ENCODE data around the gene SAMD9L. TPM values are rescaled to one million over a fixed set of nuclear protein-coding genes. Genes with fewer than 3 reads are reported as not detected.

Gene SAMD9L
- total RNA-seq, 1 experiment from 2014 or later, result not detected

DNA sequence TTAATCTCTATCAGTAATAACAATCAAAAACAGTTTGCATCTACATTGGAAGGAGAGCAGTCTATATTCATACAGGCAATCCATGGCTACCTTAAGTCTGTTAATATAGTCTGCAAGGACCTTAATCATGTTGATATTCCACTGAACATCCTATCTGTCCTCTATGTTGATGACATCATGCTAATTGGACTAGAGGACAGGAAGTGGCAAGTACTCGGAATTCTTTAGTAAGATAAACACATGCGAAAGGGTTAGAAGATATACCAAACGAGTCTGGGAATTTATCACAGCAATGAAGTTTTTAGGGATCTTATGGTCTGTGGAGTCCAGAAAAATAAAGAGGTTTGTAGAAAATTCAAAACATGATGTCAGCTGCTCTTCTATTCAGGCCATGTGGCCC is 11.3 kb upstream of the SAMD9L start:
- H3K27ac Mint-ChIP-seq (ENCODE audit: unreplicated experiment), result no peak overlapping the region
- H3K36me3 Mint-ChIP-seq (ENCODE audit: insufficient read depth, unreplicated experiment), result no peaks in the 10 kb centered on the region
- no peak overlapping the region for H3K4me3 Mint-ChIP-seq (ENCODE audit: unreplicated experiment)
- H3K9me3 Mint-ChIP-seq (ENCODE audit: unreplicated experiment), result peaks cover 11% of the 10 kb centered on the region
- H3K27me3 ChIP-seq (replicated peaks; ENCODE audit: control insufficient read depth, insufficient read depth, low read length), result no peaks in the 10 kb centered on the region
- intact Hi-C loops (cut with micrococcal nuclease; ENCODE audit: unreplicated experiment), result no loop called here
- POLR2A ChIA-PET, result no interaction called here
- TF ChIP-seq, protein P1, sequence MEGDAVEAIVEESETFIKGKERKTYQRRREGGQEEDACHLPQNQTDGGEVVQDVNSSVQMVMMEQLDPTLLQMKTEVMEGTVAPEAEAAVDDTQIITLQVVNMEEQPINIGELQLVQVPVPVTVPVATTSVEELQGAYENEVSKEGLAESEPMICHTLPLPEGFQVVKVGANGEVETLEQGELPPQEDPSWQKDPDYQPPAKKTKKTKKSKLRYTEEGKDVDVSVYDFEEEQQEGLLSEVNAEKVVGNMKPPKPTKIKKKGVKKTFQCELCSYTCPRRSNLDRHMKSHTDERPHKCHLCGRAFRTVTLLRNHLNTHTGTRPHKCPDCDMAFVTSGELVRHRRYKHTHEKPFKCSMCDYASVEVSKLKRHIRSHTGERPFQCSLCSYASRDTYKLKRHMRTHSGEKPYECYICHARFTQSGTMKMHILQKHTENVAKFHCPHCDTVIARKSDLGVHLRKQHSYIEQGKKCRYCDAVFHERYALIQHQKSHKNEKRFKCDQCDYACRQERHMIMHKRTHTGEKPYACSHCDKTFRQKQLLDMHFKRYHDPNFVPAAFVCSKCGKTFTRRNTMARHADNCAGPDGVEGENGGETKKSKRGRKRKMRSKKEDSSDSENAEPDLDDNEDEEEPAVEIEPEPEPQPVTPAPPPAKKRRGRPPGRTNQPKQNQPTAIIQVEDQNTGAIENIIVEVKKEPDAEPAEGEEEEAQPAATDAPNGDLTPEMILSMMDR (IDR thresholded peaks at IDR 0.05; ENCODE audit: insufficient read depth in 1 of 2, low read depth in 1 of 2, low read length in 1 of 2, severe bottlenecking in 1 of 2, unreplicated experiment in 1 of 2), result no peak
- CTCF ChIA-PET, result no interaction called here
- H3K27me3 Mint-ChIP-seq (ENCODE audit: insufficient read depth, unreplicated experiment), result no peaks in the 10 kb centered on the region
- H3K9me3 ChIP-seq, result peaks cover 10% of the 10 kb centered on the region; the same call in 1 of the 2 replicates
- no TSS peak for BruUV-seq (replicated peaks)
- H3K4me1 Mint-ChIP-seq (ENCODE audit: low read depth, unreplicated experiment), result peaks cover 14% of the 10 kb centered on the region
- DNase-seq, result no peak
- peaks cover 18% of the 10 kb centered on the region for H3K4me1 ChIP-seq
- H3K36me3 ChIP-seq (ENCODE audit: control insufficient read depth, insufficient read depth, low read length), result no peaks in the 10 kb centered on the region
- no peak overlapping the region for H3K4me3 ChIP-seq (ENCODE audit: low read depth, low read length)

DNA sequence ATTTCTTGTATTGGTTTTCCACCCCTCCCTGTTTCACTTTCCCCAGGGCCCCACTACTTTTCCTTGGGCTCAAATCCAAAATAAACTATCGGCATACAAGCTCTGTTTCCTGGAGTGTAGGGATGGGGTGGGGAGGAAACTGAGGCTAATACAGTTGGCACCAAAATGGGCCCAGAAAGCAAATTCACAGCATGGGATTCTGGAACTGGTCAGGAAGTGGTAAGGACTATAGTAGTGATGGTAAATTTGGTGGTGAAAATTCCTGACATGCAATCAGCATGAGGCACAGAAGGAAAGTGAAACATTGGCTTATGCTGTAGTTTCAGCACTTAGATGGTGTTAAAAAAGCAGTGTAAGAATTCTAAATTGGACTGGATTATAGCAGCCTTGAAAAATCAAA is 8.7 kb upstream of the SAMD9L start:
- no TSS peak for BruUV-seq (replicated peaks)
- H3K36me3 Mint-ChIP-seq (ENCODE audit: insufficient read depth, unreplicated experiment), result no peaks in the 10 kb centered on the region
- intact Hi-C loops (cut with micrococcal nuclease; ENCODE audit: unreplicated experiment), result no loop called here
- Histone ChIP-seq H3K4me3 (ENCODE audit: low read depth, low read length) (no peak overlapping the region), H3K4me1 (peaks cover 15% of the 10 kb centered on the region), H3K27me3 (replicated peaks; ENCODE audit: control insufficient read depth, insufficient read depth, low read length) (no peaks in the 10 kb centered on the region), H3K36me3 (ENCODE audit: control insufficient read depth, insufficient read depth, low read length) (no peaks in the 10 kb centered on the region), H3K9me3 (peaks cover 4% of the 10 kb centered on the region; the same call in 1 of the 2 replicates)
- peaks cover 14% of the 10 kb centered on the region for H3K4me1 Mint-ChIP-seq (ENCODE audit: low read depth, unreplicated experiment)
- DNase-seq, result no peak
- H3K27me3 Mint-ChIP-seq (ENCODE audit: insufficient read depth, unreplicated experiment), result no peaks in the 10 kb centered on the region
- H3K27ac Mint-ChIP-seq (ENCODE audit: unreplicated experiment), result no peak overlapping the region
- CTCF ChIA-PET, result no interaction called here
- H3K9me3 Mint-ChIP-seq (ENCODE audit: unreplicated experiment), result no peaks in the 10 kb centered on the region
- H3K4me3 Mint-ChIP-seq (ENCODE audit: unreplicated experiment), result no peak overlapping the region
- TF ChIP-seq, protein P1 (IDR thresholded peaks at IDR 0.05; ENCODE audit: insufficient read depth in 1 of 2, low read depth in 1 of 2, low read length in 1 of 2, severe bottlenecking in 1 of 2, unreplicated experiment in 1 of 2), result no peak
- POLR2A ChIA-PET, result no interaction called here

DNA sequence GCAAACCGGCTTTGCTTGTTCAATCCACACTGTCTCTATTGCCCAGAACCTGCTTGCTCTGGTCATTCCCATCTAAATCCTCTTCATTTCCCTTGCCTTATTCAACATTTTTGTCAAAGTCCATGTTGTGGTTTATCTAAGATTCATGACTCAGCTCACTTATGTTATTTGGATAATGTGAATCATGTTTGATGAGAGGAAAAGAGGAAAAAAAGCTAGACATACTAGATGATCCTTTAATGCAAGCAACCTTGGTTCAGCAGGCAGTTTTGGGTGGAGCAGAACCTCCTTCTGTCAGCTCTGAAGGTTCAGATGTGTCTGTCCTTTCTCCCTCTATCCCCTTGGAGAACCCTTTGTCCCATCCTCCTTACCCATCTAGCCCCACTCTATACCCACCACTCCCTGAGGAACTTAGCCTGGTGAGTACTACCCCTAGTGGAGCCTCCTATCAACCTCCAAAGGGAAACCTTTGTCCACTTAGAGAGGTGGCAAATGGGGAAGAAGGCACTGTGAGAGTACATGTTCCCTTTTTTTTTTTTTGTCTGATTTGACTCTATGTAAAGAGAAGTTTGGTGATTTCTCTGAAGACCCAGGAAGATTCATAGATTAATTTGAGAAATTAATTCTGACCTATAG is 2.1 kb upstream of the SAMD9L start:
- no peaks in the 10 kb centered on the region for H3K27me3 Mint-ChIP-seq (ENCODE audit: insufficient read depth, unreplicated experiment)
- H3K9me3 Mint-ChIP-seq (ENCODE audit: unreplicated experiment), result no peaks in the 10 kb centered on the region

More for the DNA sequence above, 2.1 kb upstream of the SAMD9L start:
- Mint-ChIP-seq H3K27ac (ENCODE audit: unreplicated experiment) (no peak overlapping the region), H3K4me1 (ENCODE audit: low read depth, unreplicated experiment) (peaks cover 19% of the 10 kb centered on the region), H3K36me3 (ENCODE audit: insufficient read depth, unreplicated experiment) (no peaks in the 10 kb centered on the region), H3K4me3 (ENCODE audit: unreplicated experiment) (no peak overlapping the region)
- peaks cover 8% of the 10 kb centered on the region for H3K4me1 ChIP-seq
- intact Hi-C loops (cut with micrococcal nuclease; ENCODE audit: unreplicated experiment), result no loop called here
- no peak overlapping the region for H3K4me3 ChIP-seq (ENCODE audit: low read depth, low read length)
- no peaks in the 10 kb centered on the region for H3K36me3 ChIP-seq (ENCODE audit: control insufficient read depth, insufficient read depth, low read length)
- TF ChIP-seq, protein P1 (IDR thresholded peaks at IDR 0.05; ENCODE audit: insufficient read depth in 1 of 2, low read depth in 1 of 2, low read length in 1 of 2, severe bottlenecking in 1 of 2, unreplicated experiment in 1 of 2), result no peak
- ChIA-PET POLR2A (no interaction called here), CTCF (no interaction called here)
- no peaks in the 10 kb centered on the region for H3K27me3 ChIP-seq (replicated peaks; ENCODE audit: control insufficient read depth, insufficient read depth, low read length)
- no TSS peak for BruUV-seq (replicated peaks)
- DNase-seq, result no peak
- H3K9me3 ChIP-seq, result no peaks in the 10 kb centered on the region
